Esophagus squamous epithelium (tissue), 5 donors: ENCODE data around the gene CCDC8. TPM values are rescaled to one million over a fixed set of nuclear protein-coding genes. Genes with fewer than 3 reads are reported as not detected.

Experiments used
- DNase-seq: peaks from one replicate; lab custom pipeline; 2025; lab: John Stamatoyannopoulos, UW
- H3K27ac ChIP-seq, 4 donors: fragments of 200-600 bp; sonication (generic); one replicate each; pipeline ENCODE4 v1.5.1; 2016 to 2019; ENCODE audit warnings: mild to moderate bottlenecking in 1 of 4
- H3K27me3 ChIP-seq, 4 donors: fragments of 200-600 bp; sonication (generic); 1 replicate in 3 of 4; 2 replicates in 1 of 4; pipeline versions ENCODE4 v1.5.1 to v1.6.0; 2017 to 2021; ENCODE audit warnings: antibody characterized with exemption in 1 of 4
- H3K36me3 ChIP-seq, 3 donors: fragments of 200-600 bp; sonication (generic); one replicate each; pipeline ENCODE4 v1.5.1; 2016 to 2019
- H3K4me1 ChIP-seq, 3 donors: fragments of 200-600 bp; sonication (generic); one replicate each; pipeline ENCODE4 v1.5.1; 2017 to 2019
- H3K4me3 ChIP-seq, 4 donors: fragments of 200-600 bp; sonication (generic); 1 replicate in 3 of 4; 2 replicates in 1 of 4; pipeline ENCODE4 v1.5.1; 2016 to 2019; ENCODE audit warnings: mild to moderate bottlenecking in 2 of 4, moderate library complexity in 1 of 4
- H3K9me3 ChIP-seq, 3 donors: fragments of 200-600 bp; sonication (generic); one replicate each; pipeline ENCODE4 v1.5.1; 2016 to 2019
- POLR2A ChIP-seq, 4 donors: fragments of 450-650 bp; IDR thresholded peaks; one replicate each; pipeline ENCODE4 v1.6.1; 2017; ENCODE audit warnings: antibody characterized with exemption in 4 of 4, mild to moderate bottlenecking in 4 of 4, moderate library complexity in 3 of 4
- WGBS, 2 donors: methylation state at CpG; one replicate each; pipeline ENCODE4 v1.1.5; 2018; 5-methylcytosine and 5-hydroxymethylcytosine counted together
- intact Hi-C: fragments of 100-400 bp; cut with DNase I; formaldehyde crosslinking; loops from one replicate; pipeline ENCODE4 v1.15.0; 2022
- total RNA-seq, 4 donors: library from RNA; depleted of rRNA; stranded (reverse); fragments of >200 nt; gene quantifications; one replicate each; pipeline ENCODE4 v1.1.0, GENCODE V29; 2016
- TF ChIP-seq, protein P1 (sequence below), 6 experiments: fragments of 450-650 bp in 4 of 6; fragments of 200-600 bp in 2 of 6; sonication (generic) in 2 of 6; IDR thresholded peaks; one replicate each; pipeline ENCODE4 v1.5.1; 2016 to 2019; ENCODE audit warnings: antibody characterized with exemption in 6 of 6, mild to moderate bottlenecking in 4 of 6, moderate library complexity in 4 of 6
- donor health status: DM: yes; HTN: yes; CAD: no.

Gene CCDC8
- total RNA-seq, 4 donors from 2014 or later: 0.53 to 1.7 (median 0.62) TPM

DNA sequence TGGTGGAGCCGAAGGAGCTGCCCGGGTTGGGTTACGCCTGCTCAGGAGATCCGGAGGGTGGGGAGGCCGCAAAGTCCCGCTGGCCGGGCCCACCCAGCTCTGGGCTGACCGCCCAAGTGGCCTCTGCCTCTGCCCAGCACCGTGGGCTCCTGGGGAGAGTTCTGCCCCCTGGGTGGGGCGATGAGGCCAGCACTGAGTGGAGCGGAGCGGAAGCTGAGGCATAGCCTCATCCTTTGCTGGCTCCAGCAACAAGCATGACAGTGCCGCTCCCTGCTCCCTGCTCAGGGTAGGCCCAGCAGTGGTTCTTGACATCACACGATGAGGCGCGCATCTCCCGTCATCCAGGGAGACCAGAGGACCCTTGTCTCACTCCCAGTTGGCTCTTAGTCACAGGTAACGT is 22.5 kb downstream of the CCDC8 start:
- H3K9me3 ChIP-seq: no peaks in the 10 kb centered on the region
- no peak for DNase-seq
- no peak overlapping the region for H3K27ac ChIP-seq
- no peak overlapping the region for H3K4me3 ChIP-seq
- no peak for TF ChIP-seq POLR2A (IDR thresholded peaks at IDR 0.05)
- TF ChIP-seq, protein P1, sequence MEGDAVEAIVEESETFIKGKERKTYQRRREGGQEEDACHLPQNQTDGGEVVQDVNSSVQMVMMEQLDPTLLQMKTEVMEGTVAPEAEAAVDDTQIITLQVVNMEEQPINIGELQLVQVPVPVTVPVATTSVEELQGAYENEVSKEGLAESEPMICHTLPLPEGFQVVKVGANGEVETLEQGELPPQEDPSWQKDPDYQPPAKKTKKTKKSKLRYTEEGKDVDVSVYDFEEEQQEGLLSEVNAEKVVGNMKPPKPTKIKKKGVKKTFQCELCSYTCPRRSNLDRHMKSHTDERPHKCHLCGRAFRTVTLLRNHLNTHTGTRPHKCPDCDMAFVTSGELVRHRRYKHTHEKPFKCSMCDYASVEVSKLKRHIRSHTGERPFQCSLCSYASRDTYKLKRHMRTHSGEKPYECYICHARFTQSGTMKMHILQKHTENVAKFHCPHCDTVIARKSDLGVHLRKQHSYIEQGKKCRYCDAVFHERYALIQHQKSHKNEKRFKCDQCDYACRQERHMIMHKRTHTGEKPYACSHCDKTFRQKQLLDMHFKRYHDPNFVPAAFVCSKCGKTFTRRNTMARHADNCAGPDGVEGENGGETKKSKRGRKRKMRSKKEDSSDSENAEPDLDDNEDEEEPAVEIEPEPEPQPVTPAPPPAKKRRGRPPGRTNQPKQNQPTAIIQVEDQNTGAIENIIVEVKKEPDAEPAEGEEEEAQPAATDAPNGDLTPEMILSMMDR (IDR thresholded peaks at IDR 0.05): no peak
- no peaks in the 10 kb centered on the region for H3K27me3 ChIP-seq
- WGBS, 2 donors: 91% methylated on average over 14 of the region's 18 CpGs; no CpG with 5 or more reads in 1 of the 2 donors
- peaks cover 27 to 75% (median 33%) of the 10 kb centered on the region in 3 donors for H3K36me3 ChIP-seq
- peaks cover 0 to 22% (median 3%) of the 10 kb centered on the region in 3 donors for H3K4me1 ChIP-seq
- intact Hi-C loops: no loop called here

GRCh38 chr19:46390121-46390858 is 23.1 kb downstream of the CCDC8 start:
- no peak overlapping the region for H3K27ac ChIP-seq
- H3K27me3 ChIP-seq: no peaks in the 10 kb centered on the region
- DNase-seq: no peak
- TF ChIP-seq, protein P1 (IDR thresholded peaks at IDR 0.05): no peak
- no peaks in the 10 kb centered on the region for H3K9me3 ChIP-seq
- WGBS, 2 donors: 73 to 92% methylated on average over 2 to 3 of the region's 16 CpGs
- H3K4me3 ChIP-seq: no peak overlapping the region
- peaks cover 27 to 81% (median 33%) of the 10 kb centered on the region in 3 donors for H3K36me3 ChIP-seq
- peaks cover 0 to 27% (median 3%) of the 10 kb centered on the region in 3 donors for H3K4me1 ChIP-seq
- intact Hi-C loops: no loop called here

- Histone ChIP-seq H3K36me3 (peaks cover 36 to 96% (median 42%) of the 10 kb centered on the region in 3 donors), H3K4me1 (peaks cover 0 to 31% (median 0%) of the 10 kb centered on the region in 3 donors), H3K27me3 (no peaks in the 10 kb centered on the region), H3K9me3 (no peaks in the 10 kb centered on the region), H3K4me3 (no peak overlapping the region), H3K27ac (no peak overlapping the region)
- 88 to 91% methylated on average over 11 to 18 of the region's 25 CpGs for WGBS, 2 donors
- intact Hi-C loops: no loop called here
- no peak for DNase-seq
- no peak for TF ChIP-seq POLR2A (IDR thresholded peaks at IDR 0.05)
- TF ChIP-seq, protein P1 (IDR thresholded peaks at IDR 0.05): no peak
Observed at GRCh38 chr19:46388311-46389095, 24.9 kb downstream of the CCDC8 start.

DNA sequence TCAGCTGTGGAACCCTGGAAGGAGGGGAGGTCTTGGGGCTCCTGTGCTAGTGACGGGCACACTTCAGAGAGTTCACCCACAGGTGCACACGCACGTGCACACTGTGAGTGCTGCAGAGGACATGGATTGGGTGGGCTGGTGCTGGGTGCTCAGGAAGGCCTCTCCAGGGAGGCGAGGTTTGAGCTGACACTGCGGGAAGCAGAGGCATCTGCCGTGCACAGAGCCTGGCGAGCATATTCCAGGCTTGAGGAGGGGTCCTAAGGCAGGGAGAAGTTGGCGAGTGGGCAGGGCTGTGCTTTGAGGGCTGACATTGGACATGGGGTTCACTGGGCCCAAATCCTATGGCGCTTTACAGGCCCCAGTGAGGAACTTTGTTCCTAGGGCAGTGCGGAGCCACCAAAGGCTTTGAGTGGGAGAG is 25.6 kb downstream of the CCDC8 start:
- H3K4me3 ChIP-seq: no peak overlapping the region
- TF ChIP-seq POLR2A (IDR thresholded peaks at IDR 0.05): no peak
- TF ChIP-seq, protein P1 (IDR thresholded peaks at IDR 0.05): no peak
- WGBS, 2 donors: 83 to 95% methylated on average over 6 to 8 of the region's 10 CpGs
- H3K27me3 ChIP-seq: no peaks in the 10 kb centered on the region
- DNase-seq: no peak
- intact Hi-C loops: no loop called here
- no peaks in the 10 kb centered on the region for H3K9me3 ChIP-seq
- H3K4me1 ChIP-seq: peaks cover 0 to 31% (median 0%) of the 10 kb centered on the region in 3 donors
- peaks cover 43 to 100% (median 43%) of the 10 kb centered on the region in 3 donors for H3K36me3 ChIP-seq
- no peak overlapping the region for H3K27ac ChIP-seq
